Fibroblast of peridontal ligament (primary cell): ENCODE measurements around the gene GLB1L.
A peak's percentile ranks its signal among the peaks of the same experiment; 100 is the strongest.
"Not testable (repeated sequence)": the region's sequence is repeated elsewhere in the genome, so short reads cannot be mapped to it uniquely, and the experiment has no call there.

ENCODE experiments used
- DNase-seq: peaks from one replicate; pipeline ENCODE4 v3.0.0-alpha.2; 2010; ENCODE audit errors: extremely low read depth

GLB1L gene

GRCh38 chr2:219245148-219245898, at the start of gene GLB1L, which contains the start of gene STK16:
Gene GLB1L, minus strand, starts transcription at chr2:219245444. Its CDS starts 1,871 bp downstream, at chr2:219243573.
Gene STK16, plus strand, starts transcription at chr2:219245479. Its CDS starts 521 bp downstream, at chr2:219246000.
- DNase-seq, result peak; percentile 93

- DNase-seq, result peak; percentile 69
Observed at GRCh38 chr2:219294356-219295351, 49.4 kb upstream of the GLB1L start.

GRCh38 chr2:219293736-219294231, 48.5 kb upstream of the GLB1L start:
- no peak for DNase-seq

- no peak for DNase-seq
Observed at GRCh38 chr2:219292616-219293015, 47.4 kb upstream of the GLB1L start.

GRCh38 chr2:219291910-219292490, 46.8 kb upstream of the GLB1L start:
- no peak for DNase-seq

GRCh38 chr2:219291394-219291793, 46.1 kb upstream of the GLB1L start:
- DNase-seq, result no peak

GRCh38 chr2:219290381-219291171, 45.3 kb upstream of the GLB1L start:
- DNase-seq, result no peak

GRCh38 chr2:219289537-219290361, 44.5 kb upstream of the GLB1L start:
- DNase-seq, result peak; percentile 91

- no peak for DNase-seq
Observed at GRCh38 chr2:219289195-219289536, 43.9 kb upstream of the GLB1L start.

- DNase-seq, result no peak
Observed at GRCh38 chr2:219287580-219288265, 42.5 kb upstream of the GLB1L start.

- DNase-seq, result not testable (repeated sequence)
Observed at GRCh38 chr2:219287116-219287440, 41.8 kb upstream of the GLB1L start.

GRCh38 chr2:219286436-219287115, 41.3 kb upstream of the GLB1L start:
- peak; percentile 28 for DNase-seq

- peak; percentile 58 for DNase-seq
Observed at GRCh38 chr2:219285894-219286425, 40.7 kb upstream of the GLB1L start.

GRCh38 chr2:219285373-219285735, 40.1 kb upstream of the GLB1L start:
- no peak for DNase-seq

GRCh38 chr2:219284501-219285372, 39.5 kb upstream of the GLB1L start:
- no peak for DNase-seq

- no peak for DNase-seq
Observed at GRCh38 chr2:219282943-219283581, 37.8 kb upstream of the GLB1L start.

- no peak for DNase-seq
Observed at GRCh38 chr2:219282375-219282774, 37.1 kb upstream of the GLB1L start.

GRCh38 chr2:219281588-219281987, 36.3 kb upstream of the GLB1L start:
- no peak for DNase-seq
